Stimulated activated CD8-positive, alpha-beta memory T cell treated with anti-CD3 and anti-CD28 coated beads, Interleukin-12 subunit alpha, Interleukin-12 subunit beta, amount 100 ng/mL, for 24 hours (primary cell): ENCODE results near the gene CEP192.
"Not testable (repeated sequence)": the region's sequence is repeated elsewhere in the genome, so short reads cannot be mapped to it uniquely, and the experiment has no call there.

Experiments used
- DNase-seq: peaks from one replicate; pipeline ENCODE4 v3.0.0-alpha.2; 2020; ENCODE audit errors: extremely low read depth

The CEP192 gene

GRCh38 chr18:13026583-13027270 lies 35.6 kb downstream of the CEP192 start:
- no peak for DNase-seq

- DNase-seq, result no peak
Observed at GRCh38 chr18:13028869-13029268, 37.7 kb downstream of the CEP192 start.

- DNase-seq, result no peak
Observed at GRCh38 chr18:13032173-13032572, 41.0 kb downstream of the CEP192 start.

GRCh38 chr18:13035249-13035914 lies 44.2 kb downstream of the CEP192 start:
- no peak for DNase-seq

- DNase-seq, result no peak
Observed at GRCh38 chr18:13036622-13037320, 45.6 kb downstream of the CEP192 start.

GRCh38 chr18:13039806-13040205 lies 48.6 kb downstream of the CEP192 start:
- DNase-seq, result no peak

GRCh38 chr18:13043066-13043465 lies 51.9 kb downstream of the CEP192 start:
- DNase-seq, result no peak

- DNase-seq, result no peak
Observed at GRCh38 chr18:13048061-13048595, 57.0 kb downstream of the CEP192 start.

GRCh38 chr18:13051159-13051558 lies 60.0 kb downstream of the CEP192 start:
- no peak for DNase-seq

GRCh38 chr18:13051950-13052349 lies 60.8 kb downstream of the CEP192 start:
- DNase-seq, result no peak

GRCh38 chr18:13054336-13054735 lies 63.2 kb downstream of the CEP192 start:
- no peak for DNase-seq

GRCh38 chr18:13061630-13062189 lies 70.5 kb downstream of the CEP192 start:
- DNase-seq, result no peak

- no peak for DNase-seq
Observed at GRCh38 chr18:13067124-13067523, 76.0 kb downstream of the CEP192 start.

GRCh38 chr18:13067966-13068365 lies 76.8 kb downstream of the CEP192 start:
- no peak for DNase-seq

- DNase-seq, result no peak
Observed at GRCh38 chr18:13070460-13070859, 79.3 kb downstream of the CEP192 start.

- DNase-seq, result no peak
Observed at GRCh38 chr18:13076886-13077285, 85.7 kb downstream of the CEP192 start.

- no peak for DNase-seq
Observed at GRCh38 chr18:13077473-13077872, 86.3 kb downstream of the CEP192 start.

GRCh38 chr18:13078065-13078464 lies 86.9 kb downstream of the CEP192 start:
- not testable (repeated sequence) for DNase-seq

GRCh38 chr18:13086906-13087305 lies 95.7 kb downstream of the CEP192 start:
- no peak for DNase-seq

GRCh38 chr18:13095466-13095865 lies 104.3 kb downstream of the CEP192 start:
- no peak for DNase-seq

- no peak for DNase-seq
Observed at GRCh38 chr18:13096232-13096631, 105.1 kb downstream of the CEP192 start.

GRCh38 chr18:13096719-13097118 lies 105.6 kb downstream of the CEP192 start:
- DNase-seq, result no peak
